ENCODE measurements around the gene NOTCH1.

DNA sequence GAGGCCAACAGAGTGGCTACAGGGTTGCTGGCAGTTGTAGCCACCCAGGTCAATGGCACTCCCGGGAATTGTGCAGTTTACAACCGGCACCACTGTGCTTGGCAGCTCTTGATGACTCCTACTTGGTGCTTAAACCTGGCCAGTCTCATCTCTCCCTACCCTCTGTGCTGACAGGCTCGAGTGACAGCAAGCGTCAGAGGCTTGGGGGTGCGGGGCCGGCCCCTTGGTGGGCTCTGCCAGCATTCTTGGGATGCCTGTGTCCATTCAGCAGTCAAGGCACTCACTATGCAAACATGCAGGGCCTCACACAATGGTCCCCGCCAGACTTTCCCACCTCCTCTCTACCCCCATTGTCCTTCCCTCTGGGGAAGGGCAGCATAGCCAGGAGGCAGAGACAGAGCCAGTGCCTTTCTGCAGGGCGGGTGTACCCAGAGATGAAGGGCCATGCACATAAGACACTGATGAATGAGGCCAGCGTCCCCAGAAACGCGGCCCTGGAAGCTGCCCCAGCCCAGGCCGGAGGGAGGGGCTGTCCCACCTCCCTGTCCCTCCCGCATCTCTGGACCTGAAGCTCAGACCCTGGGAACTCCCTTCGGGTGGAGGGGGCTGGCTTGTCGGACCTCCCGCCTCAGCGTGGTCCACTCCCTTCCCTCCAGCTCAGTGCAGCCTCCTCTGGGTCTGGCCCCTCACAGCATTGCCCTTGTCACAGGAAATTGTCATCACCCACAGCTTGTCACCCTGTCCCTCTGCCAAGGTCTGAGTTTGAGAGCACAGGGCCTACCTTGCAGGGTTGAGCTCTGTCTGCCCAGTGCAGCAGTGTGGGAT is 26.4 kb upstream of the NOTCH1 start:
- TF ChIP-seq POLR2G (IDR thresholded peaks at IDR 0.05; ENCODE audit: low read depth, low read length) (no peak), TGIF2 (CRISPR knock-in tag; IDR thresholded peaks at IDR 0.05) (no peak), EP300 (IDR thresholded peaks at IDR 0.05; ENCODE audit: low read depth in 2 of 2, low read length in 2 of 2) (no peak), EP300 (CRISPR knock-in tag; IDR thresholded peaks at IDR 0.05; ENCODE audit: borderline replicate concordance) (no peak), TRIM24 (CRISPR knock-in tag; IDR thresholded peaks at IDR 0.05) (no peak), HNRNPL (IDR thresholded peaks at IDR 0.05; ENCODE audit: low read depth, low read length) (no peak), POLR2A (IDR thresholded peaks at IDR 0.05; ENCODE audit: insufficient read depth in 1 of 2, low read depth in 2 of 2, low read length in 2 of 2) (no peak)
- TF ChIP-seq, protein P1, sequence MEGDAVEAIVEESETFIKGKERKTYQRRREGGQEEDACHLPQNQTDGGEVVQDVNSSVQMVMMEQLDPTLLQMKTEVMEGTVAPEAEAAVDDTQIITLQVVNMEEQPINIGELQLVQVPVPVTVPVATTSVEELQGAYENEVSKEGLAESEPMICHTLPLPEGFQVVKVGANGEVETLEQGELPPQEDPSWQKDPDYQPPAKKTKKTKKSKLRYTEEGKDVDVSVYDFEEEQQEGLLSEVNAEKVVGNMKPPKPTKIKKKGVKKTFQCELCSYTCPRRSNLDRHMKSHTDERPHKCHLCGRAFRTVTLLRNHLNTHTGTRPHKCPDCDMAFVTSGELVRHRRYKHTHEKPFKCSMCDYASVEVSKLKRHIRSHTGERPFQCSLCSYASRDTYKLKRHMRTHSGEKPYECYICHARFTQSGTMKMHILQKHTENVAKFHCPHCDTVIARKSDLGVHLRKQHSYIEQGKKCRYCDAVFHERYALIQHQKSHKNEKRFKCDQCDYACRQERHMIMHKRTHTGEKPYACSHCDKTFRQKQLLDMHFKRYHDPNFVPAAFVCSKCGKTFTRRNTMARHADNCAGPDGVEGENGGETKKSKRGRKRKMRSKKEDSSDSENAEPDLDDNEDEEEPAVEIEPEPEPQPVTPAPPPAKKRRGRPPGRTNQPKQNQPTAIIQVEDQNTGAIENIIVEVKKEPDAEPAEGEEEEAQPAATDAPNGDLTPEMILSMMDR (CRISPR knock-in tag; IDR thresholded peaks at IDR 0.05): no peak
- TF ChIP-seq, protein P2, sequence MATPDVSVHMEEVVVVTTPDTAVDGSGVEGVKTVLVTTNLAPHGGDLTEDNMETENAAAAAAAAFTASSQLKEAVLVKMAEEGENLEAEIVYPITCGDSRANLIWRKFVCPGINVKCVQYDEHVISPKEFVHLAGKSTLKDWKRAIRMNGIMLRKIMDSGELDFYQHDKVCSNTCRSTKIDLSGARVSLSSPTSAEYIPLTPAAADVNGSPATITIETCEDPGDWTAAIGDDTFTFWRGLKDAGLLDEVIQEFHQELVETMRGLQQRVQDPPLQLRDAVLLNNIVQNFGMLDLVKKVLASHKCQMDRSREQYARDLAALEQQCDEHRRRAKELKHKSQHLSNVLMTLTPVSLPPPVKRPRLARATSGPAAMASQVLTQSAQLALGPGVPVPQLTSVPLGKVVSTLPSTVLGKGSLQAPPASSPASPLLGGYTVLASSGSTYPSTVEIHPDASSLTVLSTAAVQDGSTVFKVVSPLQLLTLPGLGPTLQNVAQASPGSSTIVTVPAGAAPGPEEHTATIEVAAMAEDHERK (CRISPR knock-in tag; IDR thresholded peaks at IDR 0.05; ENCODE audit: low read depth): no peak
